ENCODE measurements around the gene SLC43A3.

DNA sequence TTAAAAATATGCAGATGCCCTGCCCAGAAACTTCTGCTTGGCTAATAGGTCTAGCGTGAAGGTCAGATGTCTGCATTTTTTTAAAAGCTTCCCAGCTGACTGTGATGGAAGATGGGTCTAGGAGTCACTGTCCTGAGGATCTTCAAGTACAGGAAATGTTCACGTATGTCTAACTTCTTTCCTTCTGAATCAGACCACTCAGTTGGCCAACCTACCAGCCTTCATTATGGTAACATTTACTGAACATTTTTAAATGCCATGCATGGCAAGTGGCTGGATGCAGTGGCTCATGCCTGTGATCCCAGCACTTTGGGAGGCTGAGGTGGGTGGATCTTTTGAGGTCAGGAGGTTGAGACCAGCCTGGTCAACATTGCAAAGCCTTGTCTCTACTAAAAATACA, 35.4 kb downstream of the SLC43A3 start:
- TF ChIP-seq POLR2AphosphoS5 (IDR thresholded peaks at IDR 0.05), result no peak
- TF ChIP-seq CTCF (IDR thresholded peaks at IDR 0.05), result no peak
